Peyer's patch (tissue), 4 donors: ENCODE results near the gene RBM4B.

Source experiments
- POLR2A ChIP-seq, 2 donors: fragments of 450-650 bp; IDR thresholded peaks; one replicate each; pipeline ENCODE4 v1.5.1; 2017; ENCODE audit warnings: antibody characterized with exemption in 2 of 2, mild to moderate bottlenecking in 2 of 2, moderate library complexity in 2 of 2
- TF ChIP-seq, protein P1 (sequence below), 6 experiments: fragments of 450-650 bp in 4 of 6; fragments of 200-600 bp in 2 of 6; sonication (generic) in 1 of 6; IDR thresholded peaks; one replicate each; pipeline ENCODE4 v1.5.1; 2017 to 2019; ENCODE audit warnings: antibody characterized with exemption in 6 of 6, mild to moderate bottlenecking in 3 of 6, moderate library complexity in 1 of 6

DNA sequence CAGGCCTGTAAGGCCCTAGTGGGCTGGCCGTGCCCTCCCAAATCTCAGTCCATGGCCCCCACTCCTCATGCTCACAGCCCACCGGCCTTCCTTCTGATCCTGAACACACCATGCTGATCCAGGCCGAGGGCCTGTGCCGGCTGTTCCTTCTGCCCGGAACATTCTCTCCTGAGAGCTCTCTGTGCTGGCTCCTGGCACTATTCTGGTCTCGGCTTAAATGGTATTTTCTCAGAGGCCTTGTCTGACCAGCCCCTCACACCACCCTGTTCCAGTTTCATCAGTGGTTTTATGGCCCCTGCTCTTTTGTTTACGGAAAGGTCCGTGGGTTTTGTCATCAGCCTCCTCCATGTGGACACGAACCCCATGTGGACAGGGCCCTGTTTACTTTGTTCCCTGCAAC is 29.3 kb upstream of the RBM4B start:
- TF ChIP-seq, protein P1, sequence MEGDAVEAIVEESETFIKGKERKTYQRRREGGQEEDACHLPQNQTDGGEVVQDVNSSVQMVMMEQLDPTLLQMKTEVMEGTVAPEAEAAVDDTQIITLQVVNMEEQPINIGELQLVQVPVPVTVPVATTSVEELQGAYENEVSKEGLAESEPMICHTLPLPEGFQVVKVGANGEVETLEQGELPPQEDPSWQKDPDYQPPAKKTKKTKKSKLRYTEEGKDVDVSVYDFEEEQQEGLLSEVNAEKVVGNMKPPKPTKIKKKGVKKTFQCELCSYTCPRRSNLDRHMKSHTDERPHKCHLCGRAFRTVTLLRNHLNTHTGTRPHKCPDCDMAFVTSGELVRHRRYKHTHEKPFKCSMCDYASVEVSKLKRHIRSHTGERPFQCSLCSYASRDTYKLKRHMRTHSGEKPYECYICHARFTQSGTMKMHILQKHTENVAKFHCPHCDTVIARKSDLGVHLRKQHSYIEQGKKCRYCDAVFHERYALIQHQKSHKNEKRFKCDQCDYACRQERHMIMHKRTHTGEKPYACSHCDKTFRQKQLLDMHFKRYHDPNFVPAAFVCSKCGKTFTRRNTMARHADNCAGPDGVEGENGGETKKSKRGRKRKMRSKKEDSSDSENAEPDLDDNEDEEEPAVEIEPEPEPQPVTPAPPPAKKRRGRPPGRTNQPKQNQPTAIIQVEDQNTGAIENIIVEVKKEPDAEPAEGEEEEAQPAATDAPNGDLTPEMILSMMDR (IDR thresholded peaks at IDR 0.05): no peak
- no peak for TF ChIP-seq POLR2A (IDR thresholded peaks at IDR 0.05)
